ENCODE results near the gene NR1I3.

GRCh38 chr1:161195171-161195570 is 42.8 kb downstream of the NR1I3 start:
- TF ChIP-seq EZH2phosphoT487 (IDR thresholded peaks at IDR 0.05; ENCODE audit: borderline replicate concordance, low read depth, low read length) (no peak), CTCF (conservative IDR thresholded peaks at IDR 0.05; ENCODE audit: low read length) (no peak)
